Stimulated activated CD4-positive, alpha-beta T cell treated with anti-CD3 and anti-CD28 coated beads, Interleukin-15, amount 100 ng/mL, for 24 hours (primary cell): Measurements from ENCODE around the gene S100A16.
A peak's percentile ranks its signal among the peaks of the same experiment; 100 is the strongest.
"Not testable (repeated sequence)": the region's sequence is repeated elsewhere in the genome, so short reads cannot be mapped to it uniquely, and the experiment has no call there.

ENCODE experiments used
- DNase-seq: peaks from one replicate; pipeline ENCODE4 v3.0.0-alpha.2; 2020

The S100A16 gene

DNA sequence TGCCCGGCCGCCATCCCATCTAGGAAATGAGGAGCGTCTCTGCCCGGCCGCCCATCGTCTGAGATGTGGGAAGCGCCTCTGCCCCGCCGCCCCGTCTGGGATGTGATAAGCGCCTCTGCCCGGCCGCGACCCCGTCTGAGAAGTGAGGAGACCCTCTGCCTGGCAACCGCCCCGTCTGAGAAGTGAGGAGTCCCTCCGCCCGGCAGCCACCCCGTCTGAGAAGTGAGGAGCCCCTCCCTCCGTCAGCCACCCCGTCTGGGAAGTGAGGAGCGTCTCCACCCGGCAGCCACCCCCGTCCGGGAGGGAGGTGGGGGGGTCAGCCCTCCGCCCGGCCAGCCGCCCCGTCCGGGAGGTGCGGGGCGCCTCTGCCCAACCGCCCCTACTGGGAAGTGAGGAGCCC, 30.1 kb downstream of the S100A16 start:
- not testable (repeated sequence) for DNase-seq

DNA sequence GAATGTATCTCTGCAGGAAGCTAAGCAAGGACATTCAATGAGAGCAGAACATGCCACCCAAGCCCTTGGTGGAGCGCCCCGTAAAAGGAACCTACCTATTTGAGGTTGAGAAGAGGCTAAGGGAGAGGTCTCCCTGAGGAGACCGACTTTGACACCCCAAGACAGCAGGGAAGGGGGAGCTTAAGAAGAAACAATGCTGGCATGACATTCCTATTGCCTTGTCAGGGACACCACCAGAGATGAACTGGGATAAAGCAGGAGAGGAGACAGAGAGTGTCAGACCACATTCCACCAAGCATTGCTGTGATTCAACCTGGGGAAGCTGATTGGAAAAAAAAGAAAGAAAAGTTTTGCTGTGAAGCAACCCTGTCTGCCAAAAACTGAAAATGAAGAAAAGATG, 34.0 kb downstream of the S100A16 start:
- no peak for DNase-seq

DNA sequence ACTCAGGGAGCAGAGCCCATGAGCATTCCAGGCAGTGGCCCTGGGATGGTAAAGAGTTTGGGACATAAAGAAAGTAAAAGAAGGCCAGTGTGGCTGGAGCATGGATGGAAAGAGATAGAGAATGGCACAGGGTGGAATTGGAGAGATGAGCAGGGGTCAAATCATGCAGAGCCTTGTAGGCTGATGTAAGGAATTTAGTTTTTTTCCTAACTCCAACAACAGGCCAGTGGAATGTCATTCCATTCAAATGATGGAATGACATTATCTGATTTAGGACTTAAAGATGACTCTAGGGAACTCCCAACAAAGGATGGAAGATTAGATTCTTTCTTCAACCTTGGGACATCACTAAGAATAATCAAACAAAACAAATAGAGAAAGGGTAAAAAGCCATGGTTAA, 34.4 kb downstream of the S100A16 start:
- no peak for DNase-seq

- no peak for DNase-seq
Measured at GRCh38 chr1:153577624-153578051, 35.3 kb downstream of the S100A16 start.

GRCh38 chr1:153577138-153577537, 35.8 kb downstream of the S100A16 start:
- DNase-seq: no peak

DNA sequence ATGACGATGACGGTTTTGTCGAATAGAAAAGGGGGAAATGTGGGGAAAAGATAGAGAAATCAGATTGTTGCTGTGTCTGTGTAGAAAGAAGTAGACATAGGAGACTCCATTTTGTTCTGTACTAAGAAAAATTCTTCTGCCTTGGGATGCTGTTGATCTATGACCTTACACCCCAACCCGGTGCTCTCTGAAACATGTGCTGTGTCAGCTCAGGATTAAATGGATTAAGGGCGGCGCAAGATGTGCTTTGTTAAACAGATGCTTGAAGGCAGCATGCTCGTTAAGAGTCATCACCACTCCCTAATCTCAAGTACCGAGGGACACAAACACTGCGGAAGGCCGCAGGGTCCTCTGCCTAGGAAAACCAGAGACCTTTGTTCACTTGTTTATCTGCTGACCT, 37.4 kb downstream of the S100A16 start:
- not testable (repeated sequence) for DNase-seq

DNA sequence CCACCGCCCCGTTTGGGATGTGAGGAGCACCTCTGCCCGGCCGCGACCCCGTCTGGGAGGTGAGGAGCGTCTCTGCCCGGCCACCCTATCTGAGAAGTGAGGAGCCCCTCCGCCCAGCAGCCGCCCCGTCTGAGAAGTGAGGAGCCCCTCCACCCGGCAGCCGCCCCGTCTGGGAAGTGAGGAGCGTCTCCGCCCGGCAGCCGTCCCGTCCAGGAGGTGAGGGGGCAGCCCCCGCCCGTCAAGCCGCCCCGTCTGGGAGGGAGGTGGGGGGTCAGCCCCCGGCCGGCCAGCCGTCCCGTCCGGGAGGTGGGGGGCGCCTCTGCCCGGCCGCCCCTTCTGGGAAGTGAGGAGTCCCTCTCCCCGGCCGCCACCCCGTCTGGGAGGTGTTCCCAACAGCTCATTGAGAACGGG, 37.9 kb downstream of the S100A16 start:
- not testable (repeated sequence) for DNase-seq

- no peak for DNase-seq
Measured at GRCh38 chr1:153573351-153573750, 39.6 kb downstream of the S100A16 start.

GRCh38 chr1:153572569-153573015, 40.3 kb downstream of the S100A16 start:
- DNase-seq: peak; percentile 77

GRCh38 chr1:153571706-153572105, 41.2 kb downstream of the S100A16 start:
- DNase-seq: no peak

- DNase-seq: no peak
Measured at GRCh38 chr1:153570874-153571273, 42.1 kb downstream of the S100A16 start.

GRCh38 chr1:153569465-153569864, 43.5 kb downstream of the S100A16 start:
- DNase-seq: no peak

- DNase-seq: peak; percentile 92
Measured at GRCh38 chr1:153568367-153569099, 44.4 kb downstream of the S100A16 start.

- peak; percentile 71 for DNase-seq
Measured at GRCh38 chr1:153567621-153568366, 45.1 kb downstream of the S100A16 start.

DNA sequence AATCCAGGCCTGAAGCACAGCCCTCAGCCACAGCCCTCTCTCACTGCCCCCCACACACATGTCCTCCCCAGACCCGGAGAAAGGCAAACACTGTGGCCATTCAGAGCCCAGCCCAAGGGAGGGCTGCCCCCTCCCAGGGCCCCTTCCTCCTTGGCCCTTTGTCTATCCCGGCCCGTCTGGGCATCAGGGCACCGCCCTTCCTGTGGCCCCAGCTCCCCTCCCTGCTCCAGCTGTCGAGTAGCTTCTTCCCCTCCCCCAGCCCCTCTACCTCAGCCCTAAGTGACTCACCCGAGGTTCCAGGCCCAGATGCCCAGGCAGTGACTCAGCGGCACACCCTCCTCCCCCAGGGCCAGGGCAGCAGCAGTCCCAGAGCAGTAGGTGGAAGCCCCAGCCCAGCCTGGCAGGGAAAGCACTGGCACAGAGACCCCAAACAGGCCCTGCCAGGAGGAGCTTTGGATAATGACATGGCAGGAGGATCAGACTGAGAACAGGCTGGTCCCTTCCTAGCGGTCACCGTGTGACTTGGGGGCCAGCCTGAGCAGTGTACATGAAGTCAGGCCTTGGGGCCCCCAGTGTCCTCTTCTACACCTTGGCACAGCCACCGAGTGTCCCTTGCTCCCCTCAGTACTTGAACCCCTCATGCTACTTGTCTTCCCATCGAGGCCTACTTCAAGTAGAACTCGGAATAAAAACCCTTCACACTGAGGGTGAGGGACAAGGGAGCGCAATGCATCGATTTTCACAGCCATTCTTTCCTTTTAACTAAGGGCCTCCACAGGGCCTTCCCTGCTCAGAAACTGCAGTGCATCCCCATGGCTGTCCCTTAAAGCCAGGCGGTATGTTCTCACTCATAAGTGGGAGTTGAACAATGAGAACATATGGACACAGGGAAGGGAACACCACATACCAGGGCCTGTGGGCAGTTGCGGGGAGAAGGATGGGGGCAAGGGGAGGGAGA, 46.2 kb downstream of the S100A16 start:
- DNase-seq: peak; percentile 95

DNA sequence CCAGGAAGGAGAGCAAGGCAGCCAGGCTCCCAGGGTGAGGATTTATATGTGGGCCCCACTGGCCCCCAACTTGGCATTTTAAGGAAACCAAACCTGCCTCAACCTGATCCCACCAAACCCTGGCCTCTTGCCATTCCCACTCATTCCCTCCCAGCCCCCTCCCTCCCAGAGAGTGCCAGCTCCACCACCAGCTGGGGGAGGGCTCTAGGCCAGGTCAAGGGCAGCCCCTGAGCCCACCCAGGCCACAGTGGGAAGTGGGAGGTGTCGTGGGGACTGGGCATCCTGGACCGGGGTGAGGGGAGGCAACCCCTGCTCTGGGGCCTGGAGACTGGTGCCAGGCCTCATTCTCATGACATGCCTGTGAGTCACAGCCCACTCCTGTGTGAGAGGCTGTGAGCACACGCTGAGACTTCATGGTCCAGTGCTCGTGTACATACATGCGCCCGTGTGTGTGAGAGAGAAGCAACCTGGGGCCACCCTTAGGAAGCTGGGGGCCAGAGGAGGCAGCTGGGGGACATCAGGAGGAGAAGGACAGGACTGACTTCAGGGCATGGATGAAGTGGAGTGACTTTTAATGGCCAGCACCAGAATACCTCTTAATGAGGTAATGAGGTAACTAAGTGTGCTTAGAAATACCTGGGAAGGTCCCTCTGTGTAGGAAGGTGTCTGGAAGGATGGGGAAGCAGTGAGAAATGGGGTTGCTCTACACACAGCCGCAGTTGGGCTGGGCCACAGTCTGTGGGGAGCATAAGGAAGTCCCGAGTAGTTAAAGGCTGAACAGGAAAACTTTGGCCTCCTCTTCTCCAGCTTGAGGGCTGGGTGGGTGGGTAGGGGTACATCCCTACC, 47.2 kb downstream of the S100A16 start, which contains the start of gene S100A2:
Gene S100A2 (minus strand): TSS at position 316 of the 846 bp plus-strand sequence. CDS start 1,967 bp downstream, outside the sequence.
- peak; percentile 76 for DNase-seq

DNA sequence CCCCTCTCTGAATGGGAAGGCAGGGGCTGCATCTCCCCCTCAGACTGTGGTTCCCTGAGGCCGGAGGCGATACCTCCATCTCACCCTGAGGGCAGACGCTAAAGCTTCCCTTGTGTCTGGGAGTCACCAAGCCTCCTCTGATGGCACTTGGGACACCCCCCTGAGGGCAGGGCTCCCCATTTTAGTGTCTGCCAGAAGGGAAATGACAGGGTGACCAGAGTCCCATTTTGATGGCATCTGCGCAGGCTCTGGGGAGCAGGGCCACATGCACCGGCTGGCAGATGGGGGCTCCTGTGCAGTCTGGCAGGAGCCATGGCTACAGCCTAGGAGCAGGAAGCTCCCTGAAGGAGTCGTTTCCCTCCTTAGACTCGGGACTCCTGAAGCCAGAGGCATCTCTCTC, 48.9 kb downstream of the S100A16 start:
- DNase-seq: no peak

DNA sequence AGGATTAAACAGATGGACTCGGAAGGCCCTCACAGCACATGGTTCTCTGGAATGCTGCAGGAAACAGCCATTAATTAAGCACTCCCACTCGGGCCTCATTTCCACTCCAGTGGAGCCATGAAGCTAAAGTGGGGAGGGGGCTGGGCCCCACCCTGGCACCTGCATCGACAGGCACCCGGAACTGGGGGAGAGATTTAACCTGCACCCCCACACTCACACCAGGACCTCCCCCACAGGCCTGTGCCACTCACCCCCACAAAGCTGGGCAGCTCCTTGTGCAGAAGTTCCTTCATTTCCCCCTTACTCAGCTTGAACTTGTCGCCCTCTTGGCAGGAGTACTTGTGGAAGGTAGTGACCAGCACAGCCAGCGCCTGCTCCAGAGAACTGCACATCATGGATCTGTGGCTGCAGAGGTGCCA, 49.4 kb downstream of the S100A16 start:
- DNase-seq: no peak

- DNase-seq: not testable (repeated sequence)
Measured at GRCh38 chr1:153562021-153562420, 50.9 kb downstream of the S100A16 start.

GRCh38 chr1:153561466-153561985, 51.4 kb downstream of the S100A16 start:
- no peak for DNase-seq

DNA sequence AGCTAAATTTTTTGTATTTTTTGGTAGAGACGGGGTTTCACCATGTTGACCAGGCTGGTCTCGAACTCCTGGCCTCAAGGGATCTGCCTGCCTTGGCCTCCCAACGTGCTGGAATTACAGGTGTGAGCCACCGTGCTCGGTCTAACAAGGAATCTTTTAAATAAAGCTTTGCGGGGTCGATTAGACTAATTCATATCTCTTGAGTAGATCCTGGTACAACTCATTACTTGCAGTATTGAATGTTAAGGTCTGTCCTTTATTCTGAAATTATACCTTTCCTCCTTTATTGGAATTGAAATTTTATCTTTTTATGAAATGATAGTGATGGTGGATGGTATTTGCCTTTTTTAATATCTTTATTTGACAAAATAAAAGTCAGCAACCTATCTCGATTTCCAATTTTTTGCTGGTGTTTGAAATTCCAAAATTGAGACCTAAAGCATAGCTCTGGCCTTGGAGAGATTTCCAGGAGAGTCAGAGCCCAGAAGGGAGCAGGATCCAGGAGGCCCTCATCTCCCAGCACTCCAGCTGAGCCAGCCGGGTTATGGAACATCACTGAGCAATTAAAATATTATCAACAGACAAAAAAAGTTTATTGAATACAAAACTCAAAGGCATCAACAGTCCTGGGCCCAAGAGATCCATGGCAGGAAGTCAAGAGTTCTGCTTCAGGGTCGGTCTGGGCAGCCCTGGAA, 52.0 kb downstream of the S100A16 start:
- no peak for DNase-seq
